WERI-Rb-1 (cell line): Measurements from ENCODE around the gene CLC.
A peak's percentile ranks its signal among the peaks of the same experiment; 100 is the strongest.
"Not testable (repeated sequence)": the region's sequence is repeated elsewhere in the genome, so short reads cannot be mapped to it uniquely, and the experiment has no call there.

Source experiments
- DNase-seq: peaks from one replicate; pipeline ENCODE4 v3.0.0-alpha.2; 2020
- H3K27ac ChIP-seq: fragments of 250-450 bp; sonication (Bioruptor Pico); 2 replicates; pipeline ENCODE4 v1.5.1; 2020; ENCODE audit warnings: mild to moderate bottlenecking, moderate library complexity
- H3K27me3 ChIP-seq: fragments of 250-450 bp; sonication (Bioruptor Pico); 2 replicates; pipeline ENCODE4 v1.5.1; 2021; ENCODE audit warnings: mild to moderate bottlenecking, low read depth, moderate library complexity; ENCODE audit not compliant: insufficient read depth, severe bottlenecking
- H3K36me3 ChIP-seq: fragments of 250-450 bp; sonication (Bioruptor Pico); 2 replicates; pipeline ENCODE4 v1.5.1; 2020; ENCODE audit warnings: mild to moderate bottlenecking, moderate library complexity
- H3K4me3 ChIP-seq: 2 replicates; pipeline ENCODE4 v1.5.1; 2011; ENCODE audit warnings: low read depth, mild to moderate bottlenecking, control low read depth, low read length
- H3K9me3 ChIP-seq: fragments of 250-450 bp; sonication (Bioruptor Pico); 2 replicates; pipeline ENCODE4 v1.5.1; 2021; ENCODE audit warnings: mild to moderate bottlenecking, moderate library complexity; ENCODE audit not compliant: severe bottlenecking
- CTCF ChIP-seq: IDR thresholded peaks from 2 replicates; pipeline ENCODE4 v1.5.1; 2011; ENCODE audit warnings: low read depth, mild to moderate bottlenecking, control low read depth, inconsistent platforms, low read length

CLC gene

GRCh38 chr19:39765091-39766076 lies 27.6 kb upstream of the CLC start:
- peak; percentile 55 for TF ChIP-seq CTCF
- Histone ChIP-seq H3K9me3 (peaks cover 9% of the 10 kb centered on the region), H3K36me3 (no peaks in the 10 kb centered on the region), H3K27me3 (peaks cover 19% of the 10 kb centered on the region), H3K27ac (no peak overlapping the region), H3K4me3 (no peak overlapping the region)
- DNase-seq: peak; percentile 44

- not testable (repeated sequence) for H3K9me3 ChIP-seq, H3K36me3 ChIP-seq, H3K4me3 ChIP-seq, DNase-seq, H3K27ac ChIP-seq
- peaks cover 53% of the 10 kb centered on the region for H3K27me3 ChIP-seq
Observed at GRCh38 chr19:39761851-39762250, 24.0 kb upstream of the CLC start.

- no peak for DNase-seq
- Histone ChIP-seq H3K36me3 (no peaks in the 10 kb centered on the region), H3K4me3 (no peak overlapping the region), H3K27me3 (peaks cover 75% of the 10 kb centered on the region), H3K9me3 (peaks cover 2% of the 10 kb centered on the region), H3K27ac (no peak overlapping the region)
- no peak for TF ChIP-seq CTCF
Observed at GRCh38 chr19:39759457-39760184, 21.8 kb upstream of the CLC start.

GRCh38 chr19:39754971-39755370 lies 17.1 kb upstream of the CLC start:
- no peak for TF ChIP-seq CTCF
- Histone ChIP-seq H3K9me3 (peaks cover 2% of the 10 kb centered on the region), H3K27me3 (peaks cover 97% of the 10 kb centered on the region), H3K4me3 (no peak overlapping the region), H3K27ac (no peak overlapping the region), H3K36me3 (no peaks in the 10 kb centered on the region)
- DNase-seq: no peak

- DNase-seq: no peak
- Histone ChIP-seq H3K27me3 (peaks cover 96% of the 10 kb centered on the region), H3K36me3 (no peaks in the 10 kb centered on the region), H3K4me3 (no peak overlapping the region), H3K27ac (no peak overlapping the region), H3K9me3 (peaks cover 2% of the 10 kb centered on the region)
- no peak for TF ChIP-seq CTCF
Observed at GRCh38 chr19:39754544-39754943, 16.7 kb upstream of the CLC start.

- Histone ChIP-seq H3K4me3 (no peak overlapping the region), H3K36me3 (no peaks in the 10 kb centered on the region), H3K27ac (no peak overlapping the region), H3K27me3 (peaks cover 95% of the 10 kb centered on the region), H3K9me3 (peaks cover 2% of the 10 kb centered on the region)
- TF ChIP-seq CTCF: no peak
- DNase-seq: no peak
Observed at GRCh38 chr19:39752795-39753194, 15.0 kb upstream of the CLC start.
